ENCODE measurements around the gene HDGFL1. TPM values are rescaled to one million over a fixed set of nuclear protein-coding genes. Genes with fewer than 3 reads are reported as not detected.

HDGFL1 gene
- not detected in 2 replicates for total RNA-seq

DNA sequence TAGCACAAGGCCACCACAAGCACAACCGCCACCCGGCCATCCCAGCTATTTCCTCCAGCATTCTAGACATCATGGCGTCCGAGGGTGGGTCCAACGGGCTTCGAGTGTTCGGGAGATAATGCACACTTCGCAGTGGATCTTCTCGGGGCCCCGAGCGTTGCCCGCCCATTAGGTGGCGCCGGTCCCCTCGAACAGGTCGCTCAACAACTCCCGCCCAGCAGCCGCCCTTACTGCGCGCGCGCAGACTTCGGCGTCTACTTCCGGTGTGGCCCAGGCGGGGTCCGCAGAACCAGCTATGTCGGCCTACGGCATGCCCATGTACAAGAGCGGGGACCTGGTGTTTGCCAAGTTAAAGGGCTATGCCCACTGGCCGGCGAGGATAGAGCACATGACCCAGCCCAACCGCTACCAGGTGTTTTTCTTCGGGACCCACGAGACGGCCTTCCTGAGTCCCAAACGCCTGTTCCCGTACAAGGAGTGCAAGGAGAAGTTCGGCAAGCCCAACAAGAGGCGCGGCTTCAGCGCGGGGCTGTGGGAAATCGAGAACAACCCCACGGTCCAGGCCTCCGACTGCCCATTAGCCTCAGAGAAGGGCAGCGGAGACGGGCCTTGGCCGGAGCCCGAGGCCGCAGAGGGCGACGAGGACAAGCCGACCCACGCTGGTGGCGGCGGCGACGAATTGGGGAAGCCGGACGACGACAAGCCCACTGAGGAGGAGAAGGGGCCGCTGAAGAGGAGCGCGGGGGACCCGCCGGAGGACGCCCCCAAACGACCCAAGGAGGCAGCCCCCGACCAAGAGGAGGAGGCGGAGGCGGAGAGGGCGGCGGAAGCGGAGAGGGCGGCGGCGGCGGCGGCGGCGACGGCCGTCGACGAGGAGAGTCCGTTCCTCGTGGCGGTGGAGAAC is at the start of gene HDGFL1:
Gene HDGFL1, plus strand, starts transcription at position 286 of the 904 bp plus-strand sequence. Its CDS starts 10 bp downstream, at position 296.
- no peaks in the 10 kb centered on the region for H3K36me3 ChIP-seq (ENCODE audit: control insufficient read depth, insufficient read depth, low read length)
- no peak for TF ChIP-seq CTCF (IDR thresholded peaks at IDR 0.05; ENCODE audit: insufficient read depth, low read length, severe bottlenecking)
- DNase-seq (ENCODE audit: low read depth), result no peak
- H3K4me3 ChIP-seq (ENCODE audit: low read depth, low read length), result no peak within 1 kb of the TSS
- FAIRE-seq, result no peak
- H3K27me3 ChIP-seq (ENCODE audit: control insufficient read depth, insufficient read depth, low read length), result no peaks in the 10 kb centered on the region

- no peak for FAIRE-seq
- Histone ChIP-seq H3K27me3 (ENCODE audit: control insufficient read depth, insufficient read depth, low read length) (no peaks in the 10 kb centered on the region), H3K4me3 (ENCODE audit: low read depth, low read length) (no peak overlapping the region), H3K36me3 (ENCODE audit: control insufficient read depth, insufficient read depth, low read length) (no peaks in the 10 kb centered on the region)
- DNase-seq (ENCODE audit: low read depth), result no peak
- no peak for TF ChIP-seq CTCF (IDR thresholded peaks at IDR 0.05; ENCODE audit: insufficient read depth, low read length, severe bottlenecking)
These were observed 48.3 kb upstream of the HDGFL1 start for GRCh38 chr6:22521035-22521434.

DNA sequence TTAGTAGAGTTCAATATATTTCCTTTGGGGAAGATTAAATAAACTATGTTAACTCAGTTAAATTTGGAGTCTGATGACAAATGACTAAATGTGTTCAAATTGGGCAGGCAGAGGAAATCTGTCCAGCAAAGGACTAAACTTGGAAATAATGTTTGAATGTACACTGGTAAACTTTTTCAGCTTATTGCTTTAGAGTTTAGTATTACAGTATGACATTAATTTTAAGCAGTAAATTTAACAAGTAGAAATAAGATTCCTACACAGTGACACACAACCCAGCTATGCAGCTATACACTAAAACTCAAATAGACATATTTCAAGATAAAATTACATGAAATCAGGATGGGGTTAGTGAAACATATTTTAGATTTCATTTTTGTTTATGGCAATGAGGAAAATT is 42.6 kb upstream of the HDGFL1 start:
- no peaks in the 10 kb centered on the region for H3K27me3 ChIP-seq (ENCODE audit: control insufficient read depth, insufficient read depth, low read length)
- no peaks in the 10 kb centered on the region for H3K36me3 ChIP-seq (ENCODE audit: control insufficient read depth, insufficient read depth, low read length)
- no peak for DNase-seq (ENCODE audit: low read depth)
- no peak for TF ChIP-seq CTCF (IDR thresholded peaks at IDR 0.05; ENCODE audit: insufficient read depth, low read length, severe bottlenecking)
- no peak for FAIRE-seq
- H3K4me3 ChIP-seq (ENCODE audit: low read depth, low read length), result no peak overlapping the region

DNA sequence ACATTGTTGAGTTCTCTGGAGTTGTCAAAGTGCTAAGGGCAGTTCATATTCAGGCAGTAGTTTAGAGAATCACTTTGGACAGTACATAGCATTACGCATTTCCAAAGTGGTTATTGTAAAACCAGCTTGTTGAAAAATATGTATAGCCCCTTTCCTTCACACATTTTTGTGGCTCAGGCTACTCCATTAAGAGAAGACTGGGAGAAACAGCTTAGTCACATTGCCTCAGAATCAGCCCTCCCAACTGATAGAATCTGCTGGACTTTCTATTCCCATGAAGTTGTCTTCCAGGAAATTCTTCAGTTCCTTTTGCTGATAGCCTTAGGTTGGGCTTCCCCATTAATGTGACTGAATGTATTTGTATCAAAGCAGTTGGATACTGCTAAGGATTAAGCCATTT is 39.5 kb upstream of the HDGFL1 start:
- FAIRE-seq, result no peak
- TF ChIP-seq CTCF (IDR thresholded peaks at IDR 0.05; ENCODE audit: insufficient read depth, low read length, severe bottlenecking), result no peak
- no peak overlapping the region for H3K4me3 ChIP-seq (ENCODE audit: low read depth, low read length)

GRCh38 chr6:22530506-22530905 is 38.9 kb upstream of the HDGFL1 start:
- FAIRE-seq (no peak), DNase-seq (ENCODE audit: low read depth) (no peak)
- no peak overlapping the region for H3K4me3 ChIP-seq (ENCODE audit: low read depth, low read length)
- H3K36me3 ChIP-seq (ENCODE audit: control insufficient read depth, insufficient read depth, low read length), result no peaks in the 10 kb centered on the region
- no peaks in the 10 kb centered on the region for H3K27me3 ChIP-seq (ENCODE audit: control insufficient read depth, insufficient read depth, low read length)
- no peak for TF ChIP-seq CTCF (IDR thresholded peaks at IDR 0.05; ENCODE audit: insufficient read depth, low read length, severe bottlenecking)

More for the DNA sequence above, 39.5 kb upstream of the HDGFL1 start:
- H3K27me3 ChIP-seq (ENCODE audit: control insufficient read depth, insufficient read depth, low read length), result no peaks in the 10 kb centered on the region
- H3K36me3 ChIP-seq (ENCODE audit: control insufficient read depth, insufficient read depth, low read length), result no peaks in the 10 kb centered on the region
- DNase-seq (ENCODE audit: low read depth), result no peak
